Measurements from ENCODE around the gene ZNF236.

DNA sequence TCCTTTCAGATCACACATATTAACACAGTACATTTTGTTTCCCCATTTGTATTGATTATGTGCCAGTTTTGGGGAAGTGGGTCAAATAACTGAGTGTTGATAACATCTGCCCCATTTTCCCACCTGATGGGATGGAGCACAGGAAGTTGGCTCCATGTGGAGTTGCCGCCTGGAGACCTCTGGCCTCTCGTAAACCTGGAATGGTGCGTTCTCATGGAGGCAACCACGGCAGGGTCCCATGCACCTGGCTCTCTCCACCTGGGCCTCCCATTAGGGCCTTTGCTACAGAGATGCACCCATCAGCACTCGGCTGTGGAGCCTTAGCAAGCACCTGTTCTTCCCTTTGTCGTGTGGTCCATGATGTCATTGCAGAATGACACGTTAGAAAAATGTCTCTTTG, 179.6 kb downstream of the ZNF236 start:
- TF ChIP-seq, protein P1, sequence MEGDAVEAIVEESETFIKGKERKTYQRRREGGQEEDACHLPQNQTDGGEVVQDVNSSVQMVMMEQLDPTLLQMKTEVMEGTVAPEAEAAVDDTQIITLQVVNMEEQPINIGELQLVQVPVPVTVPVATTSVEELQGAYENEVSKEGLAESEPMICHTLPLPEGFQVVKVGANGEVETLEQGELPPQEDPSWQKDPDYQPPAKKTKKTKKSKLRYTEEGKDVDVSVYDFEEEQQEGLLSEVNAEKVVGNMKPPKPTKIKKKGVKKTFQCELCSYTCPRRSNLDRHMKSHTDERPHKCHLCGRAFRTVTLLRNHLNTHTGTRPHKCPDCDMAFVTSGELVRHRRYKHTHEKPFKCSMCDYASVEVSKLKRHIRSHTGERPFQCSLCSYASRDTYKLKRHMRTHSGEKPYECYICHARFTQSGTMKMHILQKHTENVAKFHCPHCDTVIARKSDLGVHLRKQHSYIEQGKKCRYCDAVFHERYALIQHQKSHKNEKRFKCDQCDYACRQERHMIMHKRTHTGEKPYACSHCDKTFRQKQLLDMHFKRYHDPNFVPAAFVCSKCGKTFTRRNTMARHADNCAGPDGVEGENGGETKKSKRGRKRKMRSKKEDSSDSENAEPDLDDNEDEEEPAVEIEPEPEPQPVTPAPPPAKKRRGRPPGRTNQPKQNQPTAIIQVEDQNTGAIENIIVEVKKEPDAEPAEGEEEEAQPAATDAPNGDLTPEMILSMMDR (IDR thresholded peaks at IDR 0.05), result no peak
- TF ChIP-seq EP300 (IDR thresholded peaks at IDR 0.05) (no peak), POLR2AphosphoS5 (IDR thresholded peaks at IDR 0.05) (no peak)
